CD4-positive, alpha-beta T cell (primary cell): ENCODE measurements around the gene TMEM115. TPM values are rescaled to one million over a fixed set of nuclear protein-coding genes. Genes with fewer than 3 reads are reported as not detected.

ENCODE experiments used
- ATAC-seq: fragments of 200-7000 bp; cut with Tn5 transposase; one replicate; pipeline ENCODE4 v1.10.0; 2022; ENCODE audit warnings: mild to moderate bottlenecking; ENCODE audit not compliant: poor library complexity
- CTCF ChIA-PET: fragments of 350-600 bp; sonication (Branson Sonifier 250); formaldehyde crosslinking; loops from one replicate; lab custom pipeline; 2021; ENCODE audit warnings: antibody characterized with exemption, inconsistent platforms; lab: Charles Lee
- POLR2A ChIA-PET: fragments of 350-600 bp; sonication (Branson Sonifier 250); formaldehyde crosslinking; loops from one replicate; lab custom pipeline; 2021; ENCODE audit warnings: antibody characterized with exemption, inconsistent platforms; lab: Charles Lee
- DNase-seq, 14 experiments: peaks; one replicate each; pipeline ENCODE4 v3.0.0-alpha.2; 2013 to 2020; ENCODE audit warnings: mixed read lengths in 2 of 14
- H3K27ac ChIP-seq, 2 donors: one replicate each; pipeline versions ENCODE4 v1.5.1 to v1.7.0; 2013; ENCODE audit warnings: low read length in 2 of 2, low read depth in 1 of 2, mild to moderate bottlenecking in 1 of 2
- H3K27me3 ChIP-seq, 2 experiments: 1 replicate in 1 of 2; 2 replicates in 1 of 2; pipeline versions ENCODE4 v1.6.1 to v1.7.0; 2013; ENCODE audit warnings: low read length in 2 of 2, control low read depth in 1 of 2, mild to moderate bottlenecking in 1 of 2, moderate library complexity in 1 of 2; ENCODE audit not compliant: insufficient read depth in 2 of 2, control insufficient read depth in 1 of 2
- H3K36me3 ChIP-seq: one replicate; pipeline ENCODE4 v1.6.1; 2013; ENCODE audit warnings: low read length, control low read depth; ENCODE audit not compliant: insufficient read depth
- H3K4me1 ChIP-seq: one replicate; pipeline ENCODE4 v1.6.1; 2013; ENCODE audit warnings: low read length, control low read depth; ENCODE audit not compliant: insufficient read depth
- H3K4me3 ChIP-seq: one replicate; pipeline ENCODE4 v1.5.1; 2013; ENCODE audit warnings: mild to moderate bottlenecking, low read length, moderate library complexity
- H3K9me3 ChIP-seq, 2 experiments: 1 replicate in 1 of 2; 2 replicates in 1 of 2; pipeline versions ENCODE4 v1.6.1 to v1.7.0; 2013; ENCODE audit warnings: low read length in 2 of 2, mild to moderate bottlenecking in 2 of 2, control low read depth in 1 of 2, moderate library complexity in 1 of 2; ENCODE audit not compliant: control insufficient read depth in 1 of 2, insufficient read depth in 1 of 2
- H3K27ac Mint-ChIP-seq: one replicate; pipeline ENCODE4 v1.8.0; 2020; ENCODE audit warnings: mixed read lengths
- H3K27me3 Mint-ChIP-seq: one replicate; pipeline ENCODE4 v1.8.0; 2021; ENCODE audit warnings: mixed read lengths
- H3K36me3 Mint-ChIP-seq: one replicate; pipeline ENCODE4 v1.8.0; 2021; ENCODE audit warnings: low read depth, mixed read lengths
- H3K4me1 Mint-ChIP-seq: one replicate; pipeline ENCODE4 v1.8.0; 2021; ENCODE audit warnings: low read depth, mixed read lengths
- H3K4me3 Mint-ChIP-seq: one replicate; pipeline ENCODE4 v1.8.0; 2020; ENCODE audit warnings: mild to moderate bottlenecking, mixed read lengths
- H3K9me3 Mint-ChIP-seq: one replicate; pipeline ENCODE4 v1.8.0; 2020; ENCODE audit warnings: mixed read lengths
- CTCF ChIP-seq: fragments of 200-600 bp; IDR thresholded peaks from one replicate; pipeline ENCODE4 v1.8.0; 2022; ENCODE audit warnings: antibody characterized with exemption, mild to moderate bottlenecking
- intact Hi-C, 2 experiments: fragments of 100-400 bp; cut with DNase I in 1 of 2; cut with micrococcal nuclease in 1 of 2; formaldehyde crosslinking; loops; one replicate each; pipeline versions ENCODE4 v1.15.1 to v1.9.0; 2023 to 2025; cut with DNase I, micrococcal nuclease
- total RNA-seq, 174 experiments: library from RNA in 2 of 174; stranded (reverse) in 2 of 174; gene quantifications; one replicate each; pipeline ENCODE4 v1.2.3 and lab custom pipeline; 2021 to 2026

TMEM115 gene
- total RNA-seq, 2 experiments from 2014 or later = 19.0 to 19.9 TPM

- Mint-ChIP-seq H3K9me3 (no peaks in the 10 kb centered on the region), H3K4me1 (peaks cover 51% of the 10 kb centered on the region), H3K27me3 (no peaks in the 10 kb centered on the region), H3K4me3 (peak overlapping the region; percentile 89), H3K27ac (peak overlapping the region; percentile 76), H3K36me3 (peaks cover 52% of the 10 kb centered on the region)
- POLR2A ChIA-PET = interaction anchor here (0.7 to 6.4 kb wide), 2 partner anchors 18 to 253 kb away, joined by 4 to 57 read pairs; partner anchors contain the start of gene RASSF1
- Histone ChIP-seq H3K9me3 (no peaks in the 10 kb centered on the region), H3K36me3 (peaks cover 60% of the 10 kb centered on the region), H3K27me3 (no peaks in the 10 kb centered on the region), H3K27ac (no peak overlapping the region), H3K4me3 (no peak overlapping the region), H3K4me1 (peaks cover 60% of the 10 kb centered on the region)
- CTCF ChIA-PET = interaction anchor here (1.2 kb wide), 1 partner anchor 32 kb away, joined by 3 read pairs; no protein-coding TSS in a partner anchor
- TF ChIP-seq CTCF = no peak
- DNase-seq = no peak
- intact Hi-C loops = no loop called here
- ATAC-seq = no peak
Measured at GRCh38 chr3:50356553-50356952, 2.8 kb downstream of the TMEM115 start.

GRCh38 chr3:50355829-50356552 lies 3.3 kb downstream of the TMEM115 start:
- intact Hi-C loops = no loop called here
- peak overlapping the region; percentile 7 for H3K4me3 Mint-ChIP-seq
- peaks cover 63% of the 10 kb centered on the region for H3K36me3 ChIP-seq

GRCh38 chr3:50354850-50355249 lies 4.5 kb downstream of the TMEM115 start:
- Mint-ChIP-seq H3K36me3 (peaks cover 69% of the 10 kb centered on the region), H3K4me3 (peak overlapping the region; percentile 30), H3K27me3 (no peaks in the 10 kb centered on the region), H3K27ac (no peak overlapping the region), H3K4me1 (peaks cover 65% of the 10 kb centered on the region), H3K9me3 (no peaks in the 10 kb centered on the region)
- H3K4me1 ChIP-seq = peaks cover 72% of the 10 kb centered on the region
- H3K27ac ChIP-seq = no peak overlapping the region
- intact Hi-C loops = loop anchor here in 1 of 2 experiments (5.0 kb wide), 2 partner anchors 1037 to 1147 kb away; partner anchors contain the start of genes DCAF1 and RBM15B
- no peak for TF ChIP-seq CTCF
- ChIA-PET POLR2A (interaction anchor here (1.2 to 6.4 kb wide), 3 partner anchors 11 to 62 kb away, joined by 3 to 57 read pairs (median 9); partner anchors contain the start of gene RASSF1), CTCF (no interaction called here)
- no peak for DNase-seq
- peaks cover 63% of the 10 kb centered on the region for H3K36me3 ChIP-seq
- H3K4me3 ChIP-seq = no peak overlapping the region
- no peak for ATAC-seq
- H3K9me3 ChIP-seq = no peaks in the 10 kb centered on the region
- no peaks in the 10 kb centered on the region for H3K27me3 ChIP-seq

More at GRCh38 chr3:50355829-50356552, 3.3 kb downstream of the TMEM115 start:
- H3K9me3 ChIP-seq = no peaks in the 10 kb centered on the region
- ChIA-PET CTCF (no interaction called here), POLR2A (interaction anchor here (6.4 kb wide), 1 partner anchor 17 kb away, joined by 57 read pairs; the partner anchor contains the start of gene RASSF1)
- DNase-seq = no peak
- no peak overlapping the region for H3K4me3 ChIP-seq
- peaks cover 66% of the 10 kb centered on the region for H3K4me1 ChIP-seq
- H3K27me3 ChIP-seq = no peaks in the 10 kb centered on the region
- no peak for ATAC-seq
- Mint-ChIP-seq H3K27me3 (no peaks in the 10 kb centered on the region), H3K36me3 (peaks cover 58% of the 10 kb centered on the region), H3K27ac (no peak overlapping the region), H3K4me1 (peaks cover 56% of the 10 kb centered on the region), H3K9me3 (no peaks in the 10 kb centered on the region)
- H3K27ac ChIP-seq = no peak overlapping the region
- no peak for TF ChIP-seq CTCF
